ENCODE data around the gene RSPH1.

DNA sequence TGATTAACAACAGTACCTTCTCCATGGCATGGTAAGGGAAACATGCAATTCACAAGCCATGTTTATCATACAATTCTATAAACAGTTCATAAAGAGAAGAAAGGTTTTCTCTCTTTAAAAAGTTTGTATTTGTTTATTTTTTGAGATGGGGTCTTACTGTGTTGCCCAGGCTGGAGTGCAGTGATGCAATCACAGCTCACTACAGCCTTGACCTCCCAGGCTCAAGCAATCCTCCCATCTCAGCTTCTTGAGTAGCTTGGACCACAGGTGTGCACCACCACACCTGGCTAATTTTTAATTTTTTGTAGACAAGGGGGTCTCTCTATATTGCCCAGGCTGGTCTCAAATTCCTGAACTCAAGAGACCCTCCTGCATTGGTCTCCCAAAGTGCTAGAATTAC is 45.6 kb upstream of the RSPH1 start:
- TF ChIP-seq, protein P1, sequence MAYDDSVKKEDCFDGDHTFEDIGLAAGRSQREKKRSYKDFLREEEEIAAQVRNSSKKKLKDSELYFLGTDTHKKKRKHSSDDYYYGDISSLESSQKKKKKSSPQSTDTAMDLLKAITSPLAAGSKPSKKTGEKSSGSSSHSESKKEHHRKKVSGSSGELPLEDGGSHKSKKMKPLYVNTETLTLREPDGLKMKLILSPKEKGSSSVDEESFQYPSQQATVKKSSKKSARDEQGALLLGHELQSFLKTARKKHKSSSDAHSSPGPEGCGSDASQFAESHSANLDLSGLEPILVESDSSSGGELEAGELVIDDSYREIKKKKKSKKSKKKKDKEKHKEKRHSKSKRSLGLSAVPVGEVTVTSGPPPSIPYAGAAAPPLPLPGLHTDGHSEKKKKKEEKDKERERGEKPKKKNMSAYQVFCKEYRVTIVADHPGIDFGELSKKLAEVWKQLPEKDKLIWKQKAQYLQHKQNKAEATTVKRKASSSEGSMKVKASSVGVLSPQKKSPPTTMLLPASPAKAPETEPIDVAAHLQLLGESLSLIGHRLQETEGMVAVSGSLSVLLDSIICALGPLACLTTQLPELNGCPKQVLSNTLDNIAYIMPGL (CRISPR knock-in tag; IDR thresholded peaks at IDR 0.05; ENCODE audit: borderline replicate concordance): no peak
- TF ChIP-seq CHD4 (IDR thresholded peaks at IDR 0.05; ENCODE audit: borderline replicate concordance) (no peak), FOSL2 (IDR thresholded peaks at IDR 0.05) (no peak), FOSL2 (CRISPR knock-in tag; IDR thresholded peaks at IDR 0.05) (no peak), POLR2A (IDR thresholded peaks at IDR 0.05; ENCODE audit: low read length) (no peak), RNF2 (IDR thresholded peaks at IDR 0.05; ENCODE audit: borderline replicate concordance, low read depth) (no peak)
- TF ChIP-seq, protein P2, sequence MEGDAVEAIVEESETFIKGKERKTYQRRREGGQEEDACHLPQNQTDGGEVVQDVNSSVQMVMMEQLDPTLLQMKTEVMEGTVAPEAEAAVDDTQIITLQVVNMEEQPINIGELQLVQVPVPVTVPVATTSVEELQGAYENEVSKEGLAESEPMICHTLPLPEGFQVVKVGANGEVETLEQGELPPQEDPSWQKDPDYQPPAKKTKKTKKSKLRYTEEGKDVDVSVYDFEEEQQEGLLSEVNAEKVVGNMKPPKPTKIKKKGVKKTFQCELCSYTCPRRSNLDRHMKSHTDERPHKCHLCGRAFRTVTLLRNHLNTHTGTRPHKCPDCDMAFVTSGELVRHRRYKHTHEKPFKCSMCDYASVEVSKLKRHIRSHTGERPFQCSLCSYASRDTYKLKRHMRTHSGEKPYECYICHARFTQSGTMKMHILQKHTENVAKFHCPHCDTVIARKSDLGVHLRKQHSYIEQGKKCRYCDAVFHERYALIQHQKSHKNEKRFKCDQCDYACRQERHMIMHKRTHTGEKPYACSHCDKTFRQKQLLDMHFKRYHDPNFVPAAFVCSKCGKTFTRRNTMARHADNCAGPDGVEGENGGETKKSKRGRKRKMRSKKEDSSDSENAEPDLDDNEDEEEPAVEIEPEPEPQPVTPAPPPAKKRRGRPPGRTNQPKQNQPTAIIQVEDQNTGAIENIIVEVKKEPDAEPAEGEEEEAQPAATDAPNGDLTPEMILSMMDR (IDR thresholded peaks at IDR 0.05): no peak
